Measurements from ENCODE around the gene CARM1. TPM values are rescaled to one million over a fixed set of nuclear protein-coding genes. Genes with fewer than 3 reads are reported as not detected.

Gene CARM1
- total RNA-seq, 1 experiment from 2014 or later: 51.7 TPM

DNA sequence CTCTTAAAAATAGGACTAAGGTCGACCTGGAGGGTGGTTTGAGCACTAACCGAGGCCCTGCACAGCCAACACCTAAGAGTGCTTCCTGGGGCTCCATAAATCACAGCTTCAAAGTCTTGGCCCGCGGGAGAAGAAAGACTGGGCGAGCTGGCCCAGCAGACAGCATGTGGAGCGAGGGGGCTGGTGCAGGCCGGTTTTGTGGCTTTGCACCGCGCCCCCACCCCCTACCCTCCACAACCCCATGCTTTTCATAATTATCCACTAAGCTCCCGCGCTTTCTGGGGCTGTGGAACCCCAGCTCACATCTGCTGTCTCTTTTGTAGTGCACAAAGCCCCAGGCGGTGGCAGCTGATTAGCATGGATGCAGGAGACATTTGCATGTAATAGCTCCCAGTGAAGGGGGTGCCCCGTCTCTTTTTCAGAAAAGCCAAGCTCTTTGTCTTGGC is 17.1 kb downstream of the CARM1 start:
- Mint-ChIP-seq H3K9me3 (ENCODE audit: unreplicated experiment) (no peaks in the 10 kb centered on the region), H3K27ac (ENCODE audit: low read depth, unreplicated experiment) (no peak overlapping the region), H3K4me1 (ENCODE audit: insufficient read depth, unreplicated experiment) (peaks cover 17% of the 10 kb centered on the region), H3K4me3 (ENCODE audit: unreplicated experiment) (no peak overlapping the region), H3K36me3 (ENCODE audit: insufficient read depth, unreplicated experiment) (no peaks in the 10 kb centered on the region), H3K27me3 (ENCODE audit: insufficient read depth, unreplicated experiment) (no peaks in the 10 kb centered on the region)
- CTCF ChIA-PET: interaction anchor here (0.6 to 1.1 kb wide), 2 partner anchors 9 to 12 kb away, joined by 3 to 6 read pairs; no protein-coding TSS in a partner anchor
- TF ChIP-seq, protein P1, sequence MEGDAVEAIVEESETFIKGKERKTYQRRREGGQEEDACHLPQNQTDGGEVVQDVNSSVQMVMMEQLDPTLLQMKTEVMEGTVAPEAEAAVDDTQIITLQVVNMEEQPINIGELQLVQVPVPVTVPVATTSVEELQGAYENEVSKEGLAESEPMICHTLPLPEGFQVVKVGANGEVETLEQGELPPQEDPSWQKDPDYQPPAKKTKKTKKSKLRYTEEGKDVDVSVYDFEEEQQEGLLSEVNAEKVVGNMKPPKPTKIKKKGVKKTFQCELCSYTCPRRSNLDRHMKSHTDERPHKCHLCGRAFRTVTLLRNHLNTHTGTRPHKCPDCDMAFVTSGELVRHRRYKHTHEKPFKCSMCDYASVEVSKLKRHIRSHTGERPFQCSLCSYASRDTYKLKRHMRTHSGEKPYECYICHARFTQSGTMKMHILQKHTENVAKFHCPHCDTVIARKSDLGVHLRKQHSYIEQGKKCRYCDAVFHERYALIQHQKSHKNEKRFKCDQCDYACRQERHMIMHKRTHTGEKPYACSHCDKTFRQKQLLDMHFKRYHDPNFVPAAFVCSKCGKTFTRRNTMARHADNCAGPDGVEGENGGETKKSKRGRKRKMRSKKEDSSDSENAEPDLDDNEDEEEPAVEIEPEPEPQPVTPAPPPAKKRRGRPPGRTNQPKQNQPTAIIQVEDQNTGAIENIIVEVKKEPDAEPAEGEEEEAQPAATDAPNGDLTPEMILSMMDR (IDR thresholded peaks at IDR 0.05; ENCODE audit: unreplicated experiment): no peak
- POLR2A ChIA-PET: interaction anchor here (0.7 to 1.6 kb wide), 3 partner anchors 10 to 15 kb away, joined by 3 to 9 read pairs (median 3); no protein-coding TSS in a partner anchor
- intact Hi-C loops (cut with micrococcal nuclease): no loop called here
- no TSS peak for BruUV-seq (replicated peaks)
- DNase-seq (ENCODE audit: unreplicated experiment): no peak

- POLR2A ChIA-PET: no interaction called here
- H3K4me1 Mint-ChIP-seq (ENCODE audit: insufficient read depth, unreplicated experiment): peaks cover 17% of the 10 kb centered on the region
Observed at GRCh38 chr19:10889880-10890279, 18.5 kb downstream of the CARM1 start.

GRCh38 chr19:10891405-10892086 is 20.2 kb downstream of the CARM1 start:
- DNase-seq (ENCODE audit: unreplicated experiment): no peak
- POLR2A ChIA-PET: no interaction called here

More at GRCh38 chr19:10889880-10890279, 18.5 kb downstream of the CARM1 start:
- Mint-ChIP-seq H3K27ac (ENCODE audit: low read depth, unreplicated experiment) (no peak overlapping the region), H3K4me3 (ENCODE audit: unreplicated experiment) (no peak overlapping the region), H3K36me3 (ENCODE audit: insufficient read depth, unreplicated experiment) (no peaks in the 10 kb centered on the region), H3K9me3 (ENCODE audit: unreplicated experiment) (no peaks in the 10 kb centered on the region), H3K27me3 (ENCODE audit: insufficient read depth, unreplicated experiment) (no peaks in the 10 kb centered on the region)
- no peak for DNase-seq (ENCODE audit: unreplicated experiment)
- intact Hi-C loops (cut with micrococcal nuclease): no loop called here
- BruUV-seq (replicated peaks): no TSS peak
- CTCF ChIA-PET: interaction anchor here (1.6 kb wide), 1 partner anchor 17 kb away, joined by 6 read pairs; no protein-coding TSS in a partner anchor
- TF ChIP-seq, protein P1 (IDR thresholded peaks at IDR 0.05; ENCODE audit: unreplicated experiment): no peak

DNA sequence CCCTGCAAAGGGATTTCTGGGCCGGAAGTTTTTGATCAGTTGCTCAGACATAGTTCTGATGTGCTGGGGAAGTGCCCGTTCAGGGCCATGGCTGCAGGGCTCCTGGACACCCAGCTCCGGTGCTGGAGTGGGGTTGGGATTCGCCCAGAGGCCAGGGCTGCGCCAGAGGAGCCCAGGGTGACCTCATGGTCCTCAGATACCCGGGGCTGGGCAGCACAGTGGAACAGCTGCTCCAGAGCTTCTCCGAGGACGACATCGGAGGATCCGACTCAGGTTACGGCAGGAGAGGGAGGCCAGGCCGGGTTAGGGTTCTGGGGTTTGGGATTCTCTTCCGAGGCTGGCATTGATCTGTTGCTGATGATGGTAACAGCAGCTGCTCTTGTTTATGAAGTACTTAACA is 20.9 kb downstream of the CARM1 start:
- Mint-ChIP-seq H3K27me3 (ENCODE audit: insufficient read depth, unreplicated experiment) (no peaks in the 10 kb centered on the region), H3K27ac (ENCODE audit: low read depth, unreplicated experiment) (no peak overlapping the region), H3K4me3 (ENCODE audit: unreplicated experiment) (no peak overlapping the region), H3K4me1 (ENCODE audit: insufficient read depth, unreplicated experiment) (peaks cover 14% of the 10 kb centered on the region), H3K9me3 (ENCODE audit: unreplicated experiment) (no peaks in the 10 kb centered on the region), H3K36me3 (ENCODE audit: insufficient read depth, unreplicated experiment) (no peaks in the 10 kb centered on the region)
- BruUV-seq (replicated peaks): no TSS peak
- intact Hi-C loops (cut with micrococcal nuclease): no loop called here
- CTCF ChIA-PET: interaction anchor here (0.9 to 1.0 kb wide), 2 partner anchors 20 to 45 kb away, joined by 4 to 8 read pairs; no protein-coding TSS in a partner anchor
- POLR2A ChIA-PET: no interaction called here
- no peak for DNase-seq (ENCODE audit: unreplicated experiment)
- TF ChIP-seq, protein P1 (IDR thresholded peaks at IDR 0.05; ENCODE audit: unreplicated experiment): no peak

More at GRCh38 chr19:10891405-10892086, 20.2 kb downstream of the CARM1 start:
- H3K4me1 Mint-ChIP-seq (ENCODE audit: insufficient read depth, unreplicated experiment): peaks cover 17% of the 10 kb centered on the region
- CTCF ChIA-PET: interaction anchor here (0.9 kb wide), 1 partner anchor 46 kb away, joined by 4 read pairs; no protein-coding TSS in a partner anchor
- TF ChIP-seq, protein P1 (IDR thresholded peaks at IDR 0.05; ENCODE audit: unreplicated experiment): no peak
- H3K36me3 Mint-ChIP-seq (ENCODE audit: insufficient read depth, unreplicated experiment): no peaks in the 10 kb centered on the region
- H3K9me3 Mint-ChIP-seq (ENCODE audit: unreplicated experiment): no peaks in the 10 kb centered on the region
- no peak overlapping the region for H3K27ac Mint-ChIP-seq (ENCODE audit: low read depth, unreplicated experiment)
- BruUV-seq (replicated peaks): no TSS peak
- intact Hi-C loops (cut with micrococcal nuclease): no loop called here
- H3K4me3 Mint-ChIP-seq (ENCODE audit: unreplicated experiment): no peak overlapping the region
- no peaks in the 10 kb centered on the region for H3K27me3 Mint-ChIP-seq (ENCODE audit: insufficient read depth, unreplicated experiment)
